Measurements from ENCODE around the gene PNP. TPM values are rescaled to one million over a fixed set of nuclear protein-coding genes. Genes with fewer than 3 reads are reported as not detected.

PNP gene
- total and polyA plus RNA-seq, 8 donors: 28.5 to 84.8 (median 37.4) TPM

- DNase-seq: peak in 2 of 4 donors; percentile 39 to 73
Observed at GRCh38 chr14:20434701-20435581, 34.3 kb upstream of the PNP start.

GRCh38 chr14:20435582-20436362, 33.4 kb upstream of the PNP start, which contains the start of gene KLHL33:
TSS of gene KLHL33 (minus strand) at chr14:20436166. CDS start at chr14:20435811, 355 bp downstream.
- H3K9me3 ChIP-seq: no peaks in the 10 kb centered on the region
- no peaks in the 10 kb centered on the region for H3K36me3 ChIP-seq
- no peak within 1 kb of the TSS for H3K27ac ChIP-seq
- no peak for DNase-seq
- peaks cover 0 to 3% of the 10 kb centered on the region in 2 donors for H3K4me1 ChIP-seq
- TF ChIP-seq, protein P1, sequence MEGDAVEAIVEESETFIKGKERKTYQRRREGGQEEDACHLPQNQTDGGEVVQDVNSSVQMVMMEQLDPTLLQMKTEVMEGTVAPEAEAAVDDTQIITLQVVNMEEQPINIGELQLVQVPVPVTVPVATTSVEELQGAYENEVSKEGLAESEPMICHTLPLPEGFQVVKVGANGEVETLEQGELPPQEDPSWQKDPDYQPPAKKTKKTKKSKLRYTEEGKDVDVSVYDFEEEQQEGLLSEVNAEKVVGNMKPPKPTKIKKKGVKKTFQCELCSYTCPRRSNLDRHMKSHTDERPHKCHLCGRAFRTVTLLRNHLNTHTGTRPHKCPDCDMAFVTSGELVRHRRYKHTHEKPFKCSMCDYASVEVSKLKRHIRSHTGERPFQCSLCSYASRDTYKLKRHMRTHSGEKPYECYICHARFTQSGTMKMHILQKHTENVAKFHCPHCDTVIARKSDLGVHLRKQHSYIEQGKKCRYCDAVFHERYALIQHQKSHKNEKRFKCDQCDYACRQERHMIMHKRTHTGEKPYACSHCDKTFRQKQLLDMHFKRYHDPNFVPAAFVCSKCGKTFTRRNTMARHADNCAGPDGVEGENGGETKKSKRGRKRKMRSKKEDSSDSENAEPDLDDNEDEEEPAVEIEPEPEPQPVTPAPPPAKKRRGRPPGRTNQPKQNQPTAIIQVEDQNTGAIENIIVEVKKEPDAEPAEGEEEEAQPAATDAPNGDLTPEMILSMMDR (IDR thresholded peaks at IDR 0.05): no peak
- peak within 1 kb of the TSS; percentile 11 to 17 for H3K4me3 ChIP-seq
- H3K27me3 ChIP-seq: peaks cover 0 to 18% of the 10 kb centered on the region in 2 donors
- intact Hi-C loops (cut with DNase I): no loop called here
- no peak for ATAC-seq

More at GRCh38 chr14:20434701-20435581, 34.3 kb upstream of the PNP start:
- H3K27ac ChIP-seq: no peak overlapping the region
- H3K4me3 ChIP-seq: peak overlapping the region; percentile 11 to 17
- H3K4me1 ChIP-seq: peaks cover 0 to 6% of the 10 kb centered on the region in 2 donors
- TF ChIP-seq, protein P1 (IDR thresholded peaks at IDR 0.05): no peak
- no peaks in the 10 kb centered on the region for H3K36me3 ChIP-seq
- intact Hi-C loops (cut with DNase I): no loop called here
- H3K27me3 ChIP-seq: peaks cover 0 to 18% of the 10 kb centered on the region in 2 donors
- H3K9me3 ChIP-seq: no peaks in the 10 kb centered on the region
- peak; percentile 22 for ATAC-seq

DNA sequence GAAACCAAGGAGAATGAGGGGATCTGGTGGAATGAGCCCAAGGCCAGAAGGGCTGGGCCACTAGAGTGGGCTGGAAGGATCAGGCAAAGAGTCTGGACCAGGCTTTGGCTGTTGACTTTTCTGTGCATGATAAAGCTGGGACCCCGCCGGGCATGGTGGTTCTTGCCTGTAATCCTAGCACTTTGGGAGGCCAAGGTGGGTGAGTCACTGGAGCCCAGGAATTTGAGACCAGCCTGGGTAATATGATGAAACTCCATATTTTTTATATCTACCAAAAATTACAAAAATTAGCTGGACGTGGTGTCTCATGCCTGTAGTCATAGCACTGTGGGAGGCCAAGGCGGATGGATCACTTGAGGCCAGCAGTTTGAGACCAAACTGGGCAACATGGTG, 32.8 kb upstream of the PNP start:
- TF ChIP-seq, protein P1 (IDR thresholded peaks at IDR 0.05): no peak
- Histone ChIP-seq H3K36me3 (no peaks in the 10 kb centered on the region), H3K27ac (no peak overlapping the region), H3K27me3 (peaks cover 0 to 18% of the 10 kb centered on the region in 2 donors), H3K4me1 (peaks cover 0 to 9% of the 10 kb centered on the region in 2 donors), H3K4me3 (no peak overlapping the region), H3K9me3 (no peaks in the 10 kb centered on the region)
- intact Hi-C loops (cut with DNase I): no loop called here
- ATAC-seq: no peak
- DNase-seq: no peak

- Histone ChIP-seq H3K36me3 (no peaks in the 10 kb centered on the region), H3K4me1 (peaks cover 0 to 15% of the 10 kb centered on the region in 2 donors), H3K27me3 (peaks cover 0 to 18% of the 10 kb centered on the region in 2 donors), H3K4me3 (no peak overlapping the region), H3K9me3 (no peaks in the 10 kb centered on the region), H3K27ac (no peak overlapping the region)
- no peak for ATAC-seq
- TF ChIP-seq, protein P1 (IDR thresholded peaks at IDR 0.05): no peak
- no peak for DNase-seq
- intact Hi-C loops (cut with DNase I): no loop called here
Observed at GRCh38 chr14:20438664-20439063, 30.5 kb upstream of the PNP start.

DNA sequence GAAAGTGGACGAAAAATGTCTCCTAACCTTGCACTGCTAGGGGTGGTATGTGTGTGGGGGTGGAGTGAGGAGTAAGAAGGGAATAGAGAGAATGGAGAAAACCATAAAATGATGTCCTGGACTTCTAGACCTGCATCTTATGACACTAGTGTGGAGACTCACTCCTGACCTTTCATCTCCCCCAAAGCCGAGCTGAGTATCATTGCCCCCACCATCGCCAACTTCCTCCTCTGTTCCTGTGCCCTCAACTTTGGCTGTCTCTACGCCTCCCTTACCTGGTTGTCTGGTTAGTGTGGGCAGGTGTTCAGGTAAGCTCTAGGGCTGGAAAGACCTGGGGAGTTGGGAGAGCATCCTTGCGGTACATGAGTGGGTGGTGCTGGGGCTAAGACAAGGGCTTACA, 28.7 kb upstream of the PNP start:
- intact Hi-C loops (cut with DNase I): no loop called here
- no peak overlapping the region for H3K4me3 ChIP-seq
- ATAC-seq (no peak), DNase-seq (no peak)
- peaks cover 0 to 8% of the 10 kb centered on the region in 2 donors for H3K36me3 ChIP-seq
- peaks cover 0 to 15% of the 10 kb centered on the region in 2 donors for H3K4me1 ChIP-seq
- H3K27me3 ChIP-seq: peaks cover 0 to 9% of the 10 kb centered on the region in 2 donors
- no peak overlapping the region for H3K27ac ChIP-seq
- TF ChIP-seq, protein P1 (IDR thresholded peaks at IDR 0.05): no peak
- no peaks in the 10 kb centered on the region for H3K9me3 ChIP-seq

All from left lung (tissue), 10 donors.